CD14-positive monocyte (primary cell): ENCODE results near the gene PLCH2. TPM values are rescaled to one million over a fixed set of nuclear protein-coding genes. Genes with fewer than 3 reads are reported as not detected.

Experiments
- DNase-seq, 3 donors: peaks; one replicate each; pipeline ENCODE4 v3.0.0-alpha.2; 2011 to 2022
- H2AFZ ChIP-seq: 2 replicates; pipeline ENCODE4 v1.6.0; 2012; ENCODE audit warnings: mild to moderate bottlenecking, low read depth, low read length, inconsistent platforms; ENCODE audit not compliant: insufficient read depth, poor library complexity, severe bottlenecking
- H3K27ac ChIP-seq, 2 donors: 1 replicate in 1 of 2; 2 replicates in 1 of 2; pipeline ENCODE4 v1.5.1; 2012 to 2013; ENCODE audit warnings: low read length in 2 of 2, control low read depth in 1 of 2, inconsistent platforms in 1 of 2, low read depth in 1 of 2, mild to moderate bottlenecking in 1 of 2
- H3K27me3 ChIP-seq, 2 donors: one replicate each; pipeline versions ENCODE4 v1.6.0 to v1.6.1; 2011 to 2013; ENCODE audit warnings: low read length in 2 of 2; ENCODE audit not compliant: control insufficient read depth in 2 of 2, insufficient read depth in 2 of 2
- H3K36me3 ChIP-seq, 2 donors: replicated peaks in 1 of 2; 1 replicate in 1 of 2; 2 replicates in 1 of 2; pipeline versions ENCODE4 v1.5.1 to v1.6.1; 2012 to 2013; ENCODE audit warnings: low read length in 2 of 2, control low read depth in 1 of 2, inconsistent platforms in 1 of 2, mild to moderate bottlenecking in 1 of 2; ENCODE audit not compliant: insufficient read depth in 2 of 2, control insufficient read depth in 1 of 2
- H3K4me1 ChIP-seq, 2 donors: 1 replicate in 1 of 2; 2 replicates in 1 of 2; pipeline versions ENCODE4 v1.5.1 to v1.6.1; 2012 to 2013; ENCODE audit warnings: low read length in 2 of 2, control low read depth in 1 of 2, inconsistent platforms in 1 of 2, mild to moderate bottlenecking in 1 of 2, moderate library complexity in 1 of 2; ENCODE audit not compliant: insufficient read depth in 2 of 2, control insufficient read depth in 1 of 2
- H3K4me2 ChIP-seq: replicated peaks from 2 replicates; pipeline ENCODE3; 2012; ENCODE audit warnings: low read length, moderate library complexity, mild to moderate bottlenecking; ENCODE audit not compliant: poor library complexity, severe bottlenecking; ENCODE audit errors: extremely low read depth
- H3K4me3 ChIP-seq, 3 experiments: fragments of 200-600 bp in 1 of 3; sonication (generic) in 1 of 3; replicated peaks in 1 of 3; 1 replicate in 2 of 3; 2 replicates in 1 of 3; pipeline ENCODE4 v1.5.1; 2011 to 2013; ENCODE audit warnings: low read length in 3 of 3, mild to moderate bottlenecking in 3 of 3, control low read depth in 2 of 3, low read depth in 2 of 3, inconsistent platforms in 1 of 3, moderate library complexity in 1 of 3
- H3K79me2 ChIP-seq: 2 replicates; pipeline ENCODE4 v1.6.0; 2012; ENCODE audit warnings: mild to moderate bottlenecking, control low read depth, inconsistent platforms, low read length, moderate library complexity; ENCODE audit not compliant: insufficient read depth
- H3K9ac ChIP-seq: 2 replicates; pipeline ENCODE4 v1.6.0; 2017; ENCODE audit warnings: low read length, mild to moderate bottlenecking; ENCODE audit not compliant: insufficient read depth, poor library complexity, severe bottlenecking
- H3K9me3 ChIP-seq, 2 donors: replicated peaks in 1 of 2; 1 replicate in 1 of 2; 2 replicates in 1 of 2; pipeline versions ENCODE4 v1.5.1 to v1.6.1; 2012 to 2013; ENCODE audit warnings: low read length in 2 of 2, control low read depth in 1 of 2; ENCODE audit not compliant: control insufficient read depth in 1 of 2, insufficient read depth in 1 of 2
- H4K20me1 ChIP-seq: 2 replicates; pipeline ENCODE4 v1.6.0; 2012; ENCODE audit warnings: mild to moderate bottlenecking, low read length, control low read depth, moderate library complexity; ENCODE audit not compliant: insufficient read depth
- H3K27ac Mint-ChIP-seq, 7 donors: one replicate each; pipeline ENCODE4 v1.8.0; 2020; ENCODE audit warnings: mild to moderate bottlenecking in 7 of 7, mixed read lengths in 7 of 7, moderate library complexity in 6 of 7, inconsistent platforms in 2 of 7
- H3K27me3 Mint-ChIP-seq, 3 donors: one replicate each; pipeline ENCODE4 v1.8.0; 2021 to 2022; ENCODE audit warnings: low read depth in 3 of 3, mild to moderate bottlenecking in 3 of 3, mixed read lengths in 3 of 3, moderate library complexity in 3 of 3, inconsistent platforms in 1 of 3
- H3K36me3 Mint-ChIP-seq, 2 donors: one replicate each; pipeline ENCODE4 v1.8.0; 2020; ENCODE audit warnings: mixed read lengths in 2 of 2, inconsistent platforms in 1 of 2, mild to moderate bottlenecking in 1 of 2
- H3K4me1 Mint-ChIP-seq: one replicate; pipeline ENCODE4 v1.8.0; 2020; ENCODE audit warnings: mild to moderate bottlenecking, mixed read lengths
- H3K4me3 Mint-ChIP-seq, 2 donors: one replicate each; pipeline ENCODE4 v1.8.0; 2020; ENCODE audit warnings: mild to moderate bottlenecking in 2 of 2, mixed read lengths in 2 of 2, moderate library complexity in 1 of 2
- H3K9me3 Mint-ChIP-seq, 7 donors: one replicate each; pipeline ENCODE4 v1.8.0; 2020 to 2022; ENCODE audit warnings: mixed read lengths in 7 of 7, mild to moderate bottlenecking in 6 of 7, moderate library complexity in 6 of 7, inconsistent platforms in 2 of 7
- WGBS: methylation state at CpG from one replicate; pipeline ENCODE4 v1.1.5; 2013; ENCODE audit warnings: missing lambda C conversion rate; ENCODE audit not compliant: insufficient coverage; 5-methylcytosine and 5-hydroxymethylcytosine counted together
- intact Hi-C, 2 donors: fragments of 100-400 bp; cut with micrococcal nuclease; formaldehyde crosslinking; loops; one replicate each; pipeline versions ENCODE4 v1.15.0 to v1.15.1; 2023
- polyA plus RNA-seq, 3 donors: library from polyadenylated mRNA; depleted of rRNA in 1 of 3; unstranded in 2 of 3; stranded (reverse) in 1 of 3; fragments of 300-500 nt in 2 of 3; fragments of >200 nt in 1 of 3; fragmentation: Illumina TruSeq in 2 of 3; gene quantifications; 1 replicate in 2 of 3; 2 replicates in 1 of 3; pipeline ENCODE4 v1.2.3, GENCODE V29; 2012 to 2021
- TF ChIP-seq, protein P1 (sequence below): fragments of 200-600 bp; IDR thresholded peaks from one replicate; pipeline ENCODE4 v1.8.0; 2022; ENCODE audit warnings: antibody characterized with exemption, mild to moderate bottlenecking

Gene PLCH2
- polyA plus RNA-seq, 3 donors, result 1.2 TPM; not detected in 2

- DNase-seq, result no peak
Measured at GRCh38 chr1:2471159-2471471, 5.0 kb upstream of the PLCH2 start.

GRCh38 chr1:2471587-2472001 lies 4.5 kb upstream of the PLCH2 start:
- Histone ChIP-seq H3K9me3 (no peaks in the 10 kb centered on the region), H3K27ac (no peak overlapping the region), H4K20me1 (no peaks in the 10 kb centered on the region), H3K4me1 (no peaks in the 10 kb centered on the region), H3K4me3 (no peak overlapping the region), H3K9ac (no peak overlapping the region), H3K4me2 (no peak overlapping the region), H3K27me3 (peaks cover 0 to 3% of the 10 kb centered on the region in 2 donors), H3K36me3 (no peaks in the 10 kb centered on the region), H3K79me2 (no peaks in the 10 kb centered on the region), H2AFZ (no peak overlapping the region)
- Mint-ChIP-seq H3K4me1 (no peaks in the 10 kb centered on the region), H3K27me3 (peaks cover 0 to 17% (median 4%) of the 10 kb centered on the region in 3 donors), H3K27ac (no peak overlapping the region), H3K9me3 (no peaks in the 10 kb centered on the region), H3K4me3 (no peak overlapping the region), H3K36me3 (no peaks in the 10 kb centered on the region)
- TF ChIP-seq, protein P1, sequence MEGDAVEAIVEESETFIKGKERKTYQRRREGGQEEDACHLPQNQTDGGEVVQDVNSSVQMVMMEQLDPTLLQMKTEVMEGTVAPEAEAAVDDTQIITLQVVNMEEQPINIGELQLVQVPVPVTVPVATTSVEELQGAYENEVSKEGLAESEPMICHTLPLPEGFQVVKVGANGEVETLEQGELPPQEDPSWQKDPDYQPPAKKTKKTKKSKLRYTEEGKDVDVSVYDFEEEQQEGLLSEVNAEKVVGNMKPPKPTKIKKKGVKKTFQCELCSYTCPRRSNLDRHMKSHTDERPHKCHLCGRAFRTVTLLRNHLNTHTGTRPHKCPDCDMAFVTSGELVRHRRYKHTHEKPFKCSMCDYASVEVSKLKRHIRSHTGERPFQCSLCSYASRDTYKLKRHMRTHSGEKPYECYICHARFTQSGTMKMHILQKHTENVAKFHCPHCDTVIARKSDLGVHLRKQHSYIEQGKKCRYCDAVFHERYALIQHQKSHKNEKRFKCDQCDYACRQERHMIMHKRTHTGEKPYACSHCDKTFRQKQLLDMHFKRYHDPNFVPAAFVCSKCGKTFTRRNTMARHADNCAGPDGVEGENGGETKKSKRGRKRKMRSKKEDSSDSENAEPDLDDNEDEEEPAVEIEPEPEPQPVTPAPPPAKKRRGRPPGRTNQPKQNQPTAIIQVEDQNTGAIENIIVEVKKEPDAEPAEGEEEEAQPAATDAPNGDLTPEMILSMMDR, result no peak
- WGBS, result 84% methylated on average over 13 of the region's 15 CpGs
- intact Hi-C loops, result no loop called here
- DNase-seq, result no peak

More at GRCh38 chr1:2471159-2471471, 5.0 kb upstream of the PLCH2 start:
- Mint-ChIP-seq H3K4me1 (no peaks in the 10 kb centered on the region), H3K36me3 (no peaks in the 10 kb centered on the region), H3K4me3 (no peak overlapping the region), H3K27me3 (peaks cover 0 to 22% (median 4%) of the 10 kb centered on the region in 3 donors), H3K27ac (no peak overlapping the region), H3K9me3 (no peaks in the 10 kb centered on the region)
- Histone ChIP-seq H3K4me3 (no peak overlapping the region), H3K79me2 (no peaks in the 10 kb centered on the region), H3K4me2 (no peak overlapping the region), H3K27me3 (peaks cover 0 to 3% of the 10 kb centered on the region in 2 donors), H3K36me3 (no peaks in the 10 kb centered on the region), H3K4me1 (no peaks in the 10 kb centered on the region), H3K9ac (no peak overlapping the region), H4K20me1 (no peaks in the 10 kb centered on the region), H2AFZ (no peak overlapping the region), H3K9me3 (no peaks in the 10 kb centered on the region), H3K27ac (no peak overlapping the region)
- TF ChIP-seq, protein P1, result no peak
- intact Hi-C loops, result no loop called here
- WGBS, result 71% methylated on average over 7 of the region's 7 CpGs
